Stimulated activated CD4-positive, alpha-beta T cell treated with anti-CD3 and anti-CD28 coated beads, Interleukin-15, amount 100 ng/mL, for 24 hours (primary cell): Measurements from ENCODE around the gene CMTM3.
"Not testable (repeated sequence)": the region's sequence is repeated elsewhere in the genome, so short reads cannot be mapped to it uniquely, and the experiment has no call there.

Experiments used
- DNase-seq: peaks from one replicate; pipeline ENCODE4 v3.0.0-alpha.2; 2020

The CMTM3 gene

GRCh38 chr16:66585481-66586239 lies 18.8 kb upstream of the CMTM3 start:
- no peak for DNase-seq

GRCh38 chr16:66587881-66588600 lies 16.5 kb upstream of the CMTM3 start:
- DNase-seq, result no peak

GRCh38 chr16:66588981-66589713 lies 15.4 kb upstream of the CMTM3 start:
- DNase-seq, result peak; percentile 69

GRCh38 chr16:66590322-66590721 lies 14.2 kb upstream of the CMTM3 start:
- DNase-seq, result peak; percentile 24

- no peak for DNase-seq
Observed at GRCh38 chr16:66591018-66591417, 13.5 kb upstream of the CMTM3 start.

- no peak for DNase-seq
Observed at GRCh38 chr16:66592241-66592640, 12.3 kb upstream of the CMTM3 start.

- no peak for DNase-seq
Observed at GRCh38 chr16:66592814-66593213, 11.7 kb upstream of the CMTM3 start.

GRCh38 chr16:66594739-66595138 lies 9.8 kb upstream of the CMTM3 start:
- DNase-seq, result no peak

- DNase-seq, result not testable (repeated sequence)
Observed at GRCh38 chr16:66596559-66596958, 7.9 kb upstream of the CMTM3 start.

- no peak for DNase-seq
Observed at GRCh38 chr16:66596986-66597848, 7.3 kb upstream of the CMTM3 start.

GRCh38 chr16:66598111-66598510 lies 6.4 kb upstream of the CMTM3 start:
- DNase-seq, result no peak

- no peak for DNase-seq
Observed at GRCh38 chr16:66599726-66600125, 4.8 kb upstream of the CMTM3 start.

GRCh38 chr16:66600477-66600876 lies 4.0 kb upstream of the CMTM3 start:
- DNase-seq, result no peak

- no peak for DNase-seq
Observed at GRCh38 chr16:66601471-66601870, 3.0 kb upstream of the CMTM3 start.

- peak; percentile 72 for DNase-seq
Observed at GRCh38 chr16:66603537-66604375, 748 bp upstream of the CMTM3 start.

GRCh38 chr16:66605177-66605978 lies 874 bp downstream of the CMTM3 start:
- DNase-seq, result peak; percentile 56

GRCh38 chr16:66605979-66606751 lies 1.7 kb downstream of the CMTM3 start:
- peak; percentile 21 for DNase-seq

GRCh38 chr16:66608241-66609138 lies 4.0 kb downstream of the CMTM3 start:
- DNase-seq, result peak; percentile 92

GRCh38 chr16:66609139-66609510 lies 4.6 kb downstream of the CMTM3 start:
- DNase-seq, result no peak
